Measurements from ENCODE around the gene TELO2.

TELO2 gene

GRCh38 chr16:1492923-1493745 lies at the start of gene TELO2:
TELO2 (plus strand) TSS chr16:1493360; CDS start chr16:1494282, 922 bp downstream.
- DNase-seq, result peak; percentile 95

DNA sequence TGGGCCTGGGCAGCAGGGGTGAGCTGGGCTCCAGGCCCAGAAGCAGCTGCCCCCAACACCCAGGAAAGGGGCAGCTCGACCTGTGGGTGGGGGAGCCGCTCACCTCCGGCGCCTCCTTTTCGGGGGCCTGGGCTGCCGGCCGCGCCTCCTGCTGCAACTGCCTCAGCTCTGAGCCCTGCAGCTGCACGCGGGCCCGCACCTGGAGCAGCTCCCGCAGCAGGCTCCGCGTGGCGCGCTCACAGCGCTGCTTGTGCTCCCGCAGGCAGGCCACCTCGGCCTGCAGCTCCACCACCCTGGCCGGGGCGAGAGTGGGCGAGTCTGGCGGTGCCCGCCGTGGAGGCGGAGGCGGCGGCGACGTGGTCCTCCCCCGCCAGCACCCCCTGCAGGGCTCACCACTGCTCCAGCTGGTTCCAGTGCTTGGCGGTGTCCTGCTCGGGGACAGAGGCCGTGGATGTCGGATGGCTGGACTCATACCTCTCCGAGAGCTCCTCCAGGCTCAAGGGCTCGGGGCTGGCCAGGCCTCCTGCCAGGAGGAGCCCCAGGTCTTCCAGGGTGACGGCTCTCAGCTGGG lies 49.7 kb upstream of the TELO2 start:
- no peak for DNase-seq

GRCh38 chr16:1443980-1444729 lies 49.0 kb upstream of the TELO2 start, which contains the start of gene CCDC154:
CCDC154 (minus strand) TSS chr16:1444556; CDS start chr16:1444322, 234 bp downstream.
- DNase-seq, result no peak

DNA sequence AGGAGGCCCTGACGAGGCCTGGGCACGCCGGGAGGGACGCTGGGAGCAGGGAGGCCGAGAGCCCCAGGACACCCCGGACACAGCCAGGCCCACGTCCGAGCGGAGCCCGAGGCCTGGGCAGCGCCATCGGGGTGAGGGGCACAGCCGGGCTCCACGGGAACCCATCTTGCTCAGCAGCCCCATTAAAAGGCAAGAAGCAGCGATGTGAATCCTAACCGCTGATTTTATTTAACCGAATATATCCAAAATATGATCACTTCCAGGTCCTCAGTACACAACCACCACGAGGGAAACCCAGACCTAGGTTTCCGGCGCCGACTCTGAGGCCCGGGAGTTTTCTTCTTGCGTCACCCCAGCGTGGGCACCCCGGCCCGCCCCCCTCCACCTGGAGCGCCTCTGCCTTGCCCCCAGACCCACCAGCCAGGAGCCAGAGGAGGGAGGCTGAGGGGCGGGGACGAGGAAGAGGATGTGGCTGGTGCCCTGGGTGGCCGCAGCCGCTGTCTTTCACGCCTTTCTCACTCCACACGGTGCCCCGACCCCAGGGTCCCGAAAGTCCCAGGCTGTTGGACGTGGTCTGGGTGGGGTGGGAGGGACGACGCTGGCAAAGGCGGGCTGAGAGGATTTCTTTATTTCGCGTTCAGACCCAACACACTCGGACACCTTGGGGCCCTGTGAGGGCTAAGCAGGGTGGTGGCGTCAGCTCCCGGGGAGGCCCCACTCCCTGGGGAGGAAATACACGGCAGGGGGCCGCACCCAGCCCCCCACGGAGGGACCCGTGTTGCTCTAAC lies 48.2 kb upstream of the TELO2 start:
- DNase-seq, result no peak

DNA sequence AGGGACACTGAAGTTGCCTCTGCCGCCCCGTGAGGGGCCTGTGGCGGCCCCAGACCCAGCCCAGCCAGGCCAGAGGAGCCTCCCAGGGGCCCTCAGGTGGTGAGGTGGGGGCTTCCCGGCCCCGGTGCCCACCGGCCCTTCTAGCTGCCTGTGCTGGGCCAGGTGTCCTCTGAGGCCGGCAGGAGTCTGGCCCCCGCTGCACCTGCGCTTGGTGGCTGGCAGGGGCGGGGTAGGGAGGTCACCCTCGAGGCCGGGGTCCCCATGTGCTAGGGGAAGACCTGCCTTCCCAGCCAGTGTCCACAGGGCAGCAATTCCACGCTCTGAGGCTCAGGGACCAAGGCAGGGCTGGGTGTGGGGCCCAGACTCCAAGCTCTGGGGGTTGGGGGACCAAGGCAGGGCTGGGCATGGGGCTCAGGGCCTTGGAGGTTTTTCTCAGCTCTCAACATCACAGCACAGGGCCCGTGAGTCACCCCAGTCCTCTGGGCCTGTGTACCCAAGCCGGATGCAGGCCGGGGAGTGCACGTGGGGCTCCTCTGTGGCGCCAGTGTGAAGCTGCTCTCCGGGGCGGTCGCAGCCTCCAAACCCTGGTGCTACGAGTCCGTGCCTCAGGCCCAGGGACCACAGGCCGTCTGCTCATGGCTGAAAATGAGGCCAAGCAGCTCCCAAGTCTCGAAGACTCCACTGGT lies 47.5 kb upstream of the TELO2 start:
- no peak for DNase-seq

DNA sequence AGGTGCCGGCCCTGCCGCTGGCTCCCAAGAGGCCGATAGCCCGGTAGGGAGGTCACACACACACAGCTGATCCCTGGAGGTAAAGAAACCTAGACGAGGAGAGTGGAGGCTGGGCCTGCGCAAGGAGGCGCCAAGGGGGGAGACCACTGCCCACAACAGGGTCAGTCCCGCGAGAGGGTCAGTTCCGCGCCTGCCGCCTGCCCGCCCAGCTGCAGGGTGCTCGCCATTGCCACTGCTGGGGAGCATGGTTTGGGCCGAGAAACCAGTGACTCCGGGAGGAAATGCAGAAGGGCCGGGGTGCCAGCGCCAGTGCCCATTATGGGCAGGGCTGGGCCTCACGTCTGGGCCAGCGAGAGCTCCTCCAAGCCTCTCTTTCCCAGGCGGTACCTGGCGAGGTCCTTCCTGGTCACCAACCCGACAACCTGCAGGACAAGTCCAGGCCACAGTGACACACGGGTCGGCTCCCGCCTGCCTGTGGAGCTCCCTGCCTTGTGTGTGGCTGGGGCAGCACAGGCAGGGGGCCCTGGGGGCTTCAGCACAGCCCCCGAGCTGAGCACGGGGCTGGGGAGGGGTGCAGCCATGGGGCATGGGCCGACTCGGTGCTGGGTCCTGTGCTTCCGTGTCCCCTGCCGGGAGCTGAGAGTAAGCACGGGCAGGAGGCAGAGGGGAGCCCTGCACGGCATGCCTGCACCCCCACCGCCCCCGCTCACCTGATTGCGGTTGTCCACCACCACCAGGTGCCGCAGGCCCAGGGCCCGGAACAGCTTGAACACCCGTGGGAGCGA lies 46.7 kb upstream of the TELO2 start:
- DNase-seq, result no peak

DNA sequence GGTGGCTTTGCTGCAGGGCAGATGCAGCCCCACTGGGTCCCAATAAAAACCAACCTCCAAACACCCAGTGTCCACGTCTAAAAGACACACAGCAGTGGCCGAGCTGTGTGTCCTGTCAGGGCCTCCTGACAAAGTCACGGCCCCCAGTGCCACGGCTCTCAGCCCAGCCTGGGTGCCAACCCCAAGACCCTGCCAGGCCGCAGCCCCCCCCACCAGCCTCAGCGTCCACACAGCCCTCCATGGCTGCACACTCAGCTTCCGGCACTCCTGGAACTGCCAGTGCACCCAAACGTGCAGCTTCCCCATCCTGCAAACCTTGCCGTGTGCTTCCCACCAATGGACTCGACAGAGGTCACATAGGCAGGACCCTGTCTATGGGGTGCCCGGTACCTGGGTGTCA lies 45.2 kb upstream of the TELO2 start:
- DNase-seq, result no peak

DNA sequence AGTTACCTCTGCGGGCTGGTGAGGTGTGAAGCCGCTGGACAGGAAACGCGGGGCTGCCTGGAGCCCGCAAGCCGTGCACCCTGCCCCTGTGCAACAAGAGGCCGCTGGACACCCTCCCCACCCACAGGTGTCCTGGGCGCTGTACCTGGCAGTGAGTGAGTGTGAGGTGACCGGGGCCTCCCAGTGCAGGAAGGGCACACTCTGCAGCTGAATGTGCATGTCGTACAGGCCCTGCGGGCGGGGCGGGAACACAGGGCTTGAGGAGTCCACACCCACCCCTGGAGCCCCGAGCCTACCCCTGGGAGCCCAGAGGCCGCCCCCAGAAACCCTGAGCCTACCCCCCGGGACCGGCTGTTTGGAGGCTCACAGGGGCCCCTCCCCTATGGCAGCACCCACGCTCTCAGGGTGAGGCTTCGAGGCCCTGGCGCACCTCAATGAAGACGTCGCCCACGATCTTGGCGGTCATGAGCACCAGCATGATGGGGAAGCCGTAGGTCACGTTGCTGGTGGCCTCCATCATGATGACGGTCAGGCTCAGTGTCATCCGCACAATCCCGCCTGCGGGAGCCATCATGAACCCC lies 44.5 kb upstream of the TELO2 start:
- DNase-seq, result no peak

DNA sequence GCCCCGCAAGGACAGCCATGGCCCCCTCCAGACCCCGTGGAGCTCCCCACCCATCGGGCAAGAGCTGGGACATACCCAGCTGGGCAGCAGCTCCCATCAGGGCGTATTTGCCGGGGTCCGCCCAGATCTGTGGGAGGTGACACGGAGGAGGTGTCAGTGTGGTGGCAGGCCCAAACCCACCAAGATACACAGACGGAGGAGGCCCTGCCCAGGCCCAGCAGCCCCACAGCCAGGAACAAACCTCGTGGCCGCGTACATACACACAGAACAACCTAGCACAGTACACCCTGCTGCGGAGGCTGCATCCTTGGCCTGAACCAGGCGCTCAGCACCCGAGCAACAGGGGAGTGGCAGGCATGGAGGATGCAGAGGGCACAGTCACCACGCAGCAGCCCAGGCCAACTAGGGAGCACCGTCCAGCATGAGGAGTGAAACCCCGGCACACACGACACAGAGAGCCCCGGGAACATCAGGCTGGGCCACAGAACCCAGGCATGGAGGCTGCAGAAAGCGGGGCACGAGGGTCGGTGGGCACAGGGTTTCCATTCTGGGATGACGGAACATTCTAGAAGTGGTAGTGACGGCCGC lies 43.9 kb upstream of the TELO2 start:
- no peak for DNase-seq

DNA sequence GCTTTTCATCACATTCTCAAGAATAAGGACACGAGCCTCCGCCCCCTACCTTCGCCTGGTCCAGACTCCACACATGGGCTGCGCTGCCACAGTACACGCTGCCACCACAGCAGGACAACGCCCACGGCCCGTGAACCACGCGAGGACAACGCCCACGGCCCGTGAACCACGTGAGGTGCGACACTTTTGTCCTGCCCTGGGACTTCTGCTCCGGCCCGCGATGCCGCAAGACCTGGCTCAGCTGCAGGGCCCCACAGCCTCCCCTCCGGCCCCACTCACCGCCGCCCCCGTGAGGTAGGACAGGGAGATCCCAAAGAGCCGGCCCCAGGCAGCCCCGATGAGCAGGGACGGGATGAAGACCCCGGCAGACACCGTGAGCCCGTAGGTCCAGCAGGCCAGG lies 42.9 kb upstream of the TELO2 start:
- DNase-seq, result no peak

- no peak for DNase-seq
Measured at GRCh38 chr16:1450841-1451240, 42.3 kb upstream of the TELO2 start.

- no peak for DNase-seq
Measured at GRCh38 chr16:1451702-1452392, 41.3 kb upstream of the TELO2 start.

DNA sequence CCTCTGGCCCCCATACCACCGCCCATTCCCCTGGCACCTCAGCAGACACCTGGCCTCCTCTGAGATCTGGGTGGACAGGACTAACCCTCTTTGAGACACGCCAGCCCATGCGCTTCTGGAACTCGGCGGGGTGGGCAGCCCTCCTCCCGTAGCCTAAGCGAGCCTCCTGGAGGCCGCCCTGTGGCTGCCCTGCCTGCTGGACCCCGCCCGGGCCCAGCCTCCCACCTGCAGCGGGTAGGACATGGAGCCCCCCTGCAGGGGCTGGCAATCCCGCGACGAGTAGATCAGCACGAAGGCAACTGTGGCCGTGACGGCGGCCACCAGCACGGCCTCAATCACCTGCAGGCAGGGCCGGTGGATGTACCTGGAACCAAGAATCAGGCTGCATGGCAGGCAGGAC lies 40.6 kb upstream of the TELO2 start:
- no peak for DNase-seq

DNA sequence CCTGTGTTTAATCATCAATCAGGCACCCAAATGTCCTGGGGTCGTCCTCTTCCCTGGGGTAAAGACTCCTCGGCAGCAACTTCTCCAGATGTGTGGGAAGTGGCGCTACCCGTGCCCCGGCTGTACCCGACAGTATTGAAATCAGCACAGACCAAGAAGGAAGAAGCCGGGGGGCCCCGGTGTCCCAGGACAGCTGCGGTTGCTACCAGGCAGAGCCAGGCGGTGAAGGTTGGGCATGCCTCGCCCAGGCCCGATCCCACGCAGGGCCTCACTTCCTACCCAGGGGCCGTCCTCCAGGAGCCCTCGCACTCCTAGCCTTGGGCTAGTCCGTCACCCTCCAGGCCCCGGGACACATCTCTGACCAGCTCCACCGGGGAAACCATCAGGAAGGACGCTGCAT lies 39.8 kb upstream of the TELO2 start:
- no peak for DNase-seq

GRCh38 chr16:1454561-1454960 lies 38.6 kb upstream of the TELO2 start:
- DNase-seq, result no peak

DNA sequence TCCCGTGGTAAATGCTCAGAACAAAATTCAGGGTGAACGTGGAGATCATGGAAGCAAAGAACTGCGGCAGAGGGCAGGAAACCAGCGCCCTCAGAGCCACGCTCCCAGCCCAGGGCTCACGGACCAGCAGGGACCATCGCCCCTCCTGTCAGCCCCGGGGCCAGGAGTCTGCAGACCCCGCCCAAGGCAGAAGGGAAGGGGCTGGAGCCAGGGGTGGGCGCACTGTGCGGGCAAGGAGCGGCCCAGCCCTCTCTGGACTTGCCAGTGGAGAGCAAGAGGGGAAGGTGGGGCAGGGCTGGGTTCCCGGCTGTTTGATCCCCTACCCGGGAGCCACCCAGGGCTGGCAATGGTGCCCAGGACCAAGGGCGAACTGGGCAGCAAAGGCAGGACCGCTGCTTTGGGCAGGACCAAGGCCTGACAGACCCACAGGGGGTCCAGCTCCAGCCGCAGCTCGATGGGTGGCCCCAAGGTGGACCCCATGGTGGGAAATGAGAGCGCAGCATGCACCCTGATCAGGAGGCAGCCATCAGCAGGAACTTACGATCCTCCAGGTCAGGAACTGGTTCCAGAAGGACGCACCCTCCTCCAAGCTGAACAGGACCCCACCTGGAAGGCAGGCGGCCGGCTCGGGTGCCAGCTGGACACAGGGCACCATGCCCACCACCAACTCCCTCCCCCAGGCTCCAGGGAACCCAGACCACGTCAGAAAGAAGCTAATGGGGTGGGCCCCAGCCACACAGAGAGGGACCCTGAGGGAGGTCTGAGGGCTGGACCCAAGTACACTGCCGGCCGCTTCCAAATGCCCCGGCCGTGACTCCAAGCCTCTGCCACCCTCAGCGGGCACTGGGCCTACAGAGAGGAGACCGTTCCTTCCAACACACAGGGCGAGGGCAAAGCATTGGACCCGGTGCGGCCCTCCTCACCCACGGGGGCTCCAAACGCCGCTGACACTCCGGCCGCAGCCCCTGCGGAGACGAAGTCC lies 37.7 kb upstream of the TELO2 start:
- DNase-seq, result no peak

- no peak for DNase-seq
Measured at GRCh38 chr16:1456951-1457350, 36.2 kb upstream of the TELO2 start.

GRCh38 chr16:1457489-1458245 lies 35.5 kb upstream of the TELO2 start:
- DNase-seq, result no peak
